ENCODE measurements around the gene THEMIS2.
A peak's percentile ranks its signal among the peaks of the same experiment; 100 is the strongest.

Gene THEMIS2

DNA sequence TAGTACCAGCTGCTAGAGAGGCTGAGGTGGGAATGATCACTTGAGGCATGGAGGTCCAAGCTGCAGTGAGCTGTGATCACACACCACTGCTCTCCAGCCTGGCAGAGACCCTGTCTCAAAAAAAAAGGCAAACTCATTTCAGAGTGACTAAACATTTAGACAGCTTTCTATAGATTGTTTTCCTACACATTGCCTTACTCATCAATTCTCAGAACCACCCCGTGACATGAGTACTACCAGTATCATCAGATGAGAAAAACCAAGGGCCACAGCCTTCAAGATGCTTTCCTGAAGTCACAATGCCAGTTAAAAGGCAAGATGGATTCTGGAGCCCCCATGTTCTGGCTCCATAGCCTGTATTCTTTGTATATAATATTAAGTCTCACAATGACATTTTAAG is 40.1 kb downstream of the THEMIS2 start:
- Histone ChIP-seq H3K9ac (ENCODE audit: low read depth in 1 of 2, low read length in 2 of 2) (no peak overlapping the region), H3K4me3 (ENCODE audit: low read length in 2 of 2) (no peak overlapping the region), H3K9me3 (ENCODE audit: control insufficient read depth in 2 of 2, low read length in 2 of 2) (peaks cover 4 to 6% of the 10 kb centered on the region in 2 donors), H3K4me1 (ENCODE audit: control insufficient read depth in 2 of 2, insufficient read depth in 2 of 2, low read length in 2 of 2) (peaks cover 0 to 9% of the 10 kb centered on the region in 2 donors), H3K27ac (ENCODE audit: low read depth in 2 of 2, low read length in 2 of 2) (no peak overlapping the region), H3K27me3 (ENCODE audit: control insufficient read depth in 2 of 2, insufficient read depth in 2 of 2, low read length in 2 of 2) (no peaks in the 10 kb centered on the region), H3K36me3 (ENCODE audit: control insufficient read depth in 2 of 2, insufficient read depth in 2 of 2, low read length in 2 of 2) (peaks cover 8 to 14% of the 10 kb centered on the region in 2 donors)

DNA sequence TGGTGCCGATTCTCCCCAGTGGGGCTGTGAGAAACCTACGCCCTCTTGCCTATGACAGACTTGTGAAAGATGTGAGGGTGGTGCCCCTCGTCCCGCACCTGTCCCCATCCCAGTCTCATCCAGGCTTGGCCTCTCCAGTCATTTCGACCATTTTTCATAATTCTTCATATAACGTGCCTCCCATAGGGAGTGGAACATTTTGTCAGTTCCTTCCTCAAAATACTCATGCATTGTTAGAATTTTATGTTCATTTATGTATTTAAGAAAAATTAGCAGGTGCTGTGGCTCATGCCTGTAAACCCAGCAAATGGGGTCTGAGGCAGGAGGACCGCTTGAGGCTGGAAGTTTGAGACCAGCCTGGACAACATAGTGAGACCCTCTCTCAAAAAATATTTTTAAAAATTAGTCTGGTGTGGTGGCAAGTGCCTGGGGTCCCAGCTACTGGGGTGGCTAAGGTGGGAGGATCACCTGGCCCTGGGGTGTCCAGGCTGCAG is 42.8 kb downstream of the THEMIS2 start:
- Histone ChIP-seq H3K9ac (ENCODE audit: low read depth in 1 of 2, low read length in 2 of 2) (peak overlapping the region in 1 of 2 donors; percentile 29), H3K4me1 (ENCODE audit: control insufficient read depth in 2 of 2, insufficient read depth in 2 of 2, low read length in 2 of 2) (peaks cover 0 to 9% of the 10 kb centered on the region in 2 donors)

DNA sequence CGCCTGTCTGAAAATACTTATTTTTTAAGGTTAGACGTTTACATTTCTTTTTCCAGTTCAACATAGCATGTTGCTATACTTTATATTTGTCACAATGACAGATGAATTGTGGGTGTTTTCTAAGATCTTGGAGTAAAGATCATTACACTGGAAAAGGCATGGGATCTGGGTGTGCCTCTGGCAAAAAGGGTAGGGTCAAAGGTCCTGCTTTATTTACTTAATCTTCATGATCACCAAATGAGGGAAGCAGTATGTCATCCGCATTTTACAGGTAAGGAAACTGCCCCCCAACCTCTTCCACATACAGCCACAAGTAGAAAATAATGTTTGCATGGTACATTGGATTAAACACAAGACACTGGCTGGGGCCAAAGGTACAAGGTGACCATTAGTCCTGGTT is 49.9 kb downstream of the THEMIS2 start:
- H3K27ac ChIP-seq (ENCODE audit: low read depth in 2 of 2, low read length in 2 of 2): peak overlapping the region; percentile 44 to 68
- H3K9me3 ChIP-seq (ENCODE audit: control insufficient read depth in 2 of 2, low read length in 2 of 2): no peaks in the 10 kb centered on the region
- H3K36me3 ChIP-seq (ENCODE audit: control insufficient read depth in 2 of 2, insufficient read depth in 2 of 2, low read length in 2 of 2): no peaks in the 10 kb centered on the region
- H3K4me1 ChIP-seq (ENCODE audit: control insufficient read depth in 2 of 2, insufficient read depth in 2 of 2, low read length in 2 of 2): peaks cover 6 to 12% of the 10 kb centered on the region in 2 donors
- no peak overlapping the region for H3K4me3 ChIP-seq (ENCODE audit: low read length in 2 of 2)
- H3K9ac ChIP-seq (ENCODE audit: low read depth in 1 of 2, low read length in 2 of 2): no peak overlapping the region
- H3K27me3 ChIP-seq (ENCODE audit: control insufficient read depth in 2 of 2, insufficient read depth in 2 of 2, low read length in 2 of 2): no peaks in the 10 kb centered on the region

More for the DNA sequence above, 42.8 kb downstream of the THEMIS2 start:
- H3K4me3 ChIP-seq (ENCODE audit: low read length in 2 of 2): peak overlapping the region; percentile 60 to 89
- peaks cover 4 to 6% of the 10 kb centered on the region in 2 donors for H3K9me3 ChIP-seq (ENCODE audit: control insufficient read depth in 2 of 2, low read length in 2 of 2)
- peaks cover 0 to 5% of the 10 kb centered on the region in 2 donors for H3K36me3 ChIP-seq (ENCODE audit: control insufficient read depth in 2 of 2, insufficient read depth in 2 of 2, low read length in 2 of 2)
- peak overlapping the region; percentile 73 to 86 for H3K27ac ChIP-seq (ENCODE audit: low read depth in 2 of 2, low read length in 2 of 2)
- no peaks in the 10 kb centered on the region for H3K27me3 ChIP-seq (ENCODE audit: control insufficient read depth in 2 of 2, insufficient read depth in 2 of 2, low read length in 2 of 2)

- H3K36me3 ChIP-seq (ENCODE audit: control insufficient read depth in 2 of 2, insufficient read depth in 2 of 2, low read length in 2 of 2): no peaks in the 10 kb centered on the region
These were observed 56.0 kb downstream of the THEMIS2 start for GRCh38 chr1:27928216-27928954.

DNA sequence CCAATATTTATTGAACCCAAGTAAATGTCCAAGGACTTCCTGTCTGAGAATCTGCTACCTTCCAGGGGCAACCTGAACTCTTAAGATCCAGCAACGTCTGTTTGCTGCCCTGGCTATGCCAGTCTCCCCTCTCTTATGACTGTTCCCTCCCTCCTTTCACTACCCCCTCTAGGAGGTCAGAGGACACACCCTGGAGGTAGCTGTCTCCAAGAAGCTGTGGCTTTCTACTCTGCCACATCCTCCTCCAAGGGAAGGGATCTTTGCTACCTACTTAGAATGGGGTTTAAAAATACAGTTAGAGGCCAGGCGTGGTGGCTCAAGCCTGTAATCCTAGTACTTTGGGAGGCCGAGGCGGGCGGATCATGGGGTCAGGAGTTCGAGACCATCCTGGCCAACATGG is 58.8 kb downstream of the THEMIS2 start:
- Histone ChIP-seq H3K9ac (ENCODE audit: low read depth in 1 of 2, low read length in 2 of 2) (no peak overlapping the region), H3K4me1 (ENCODE audit: control insufficient read depth in 2 of 2, insufficient read depth in 2 of 2, low read length in 2 of 2) (peaks cover 3 to 5% of the 10 kb centered on the region in 2 donors), H3K27ac (ENCODE audit: low read depth in 2 of 2, low read length in 2 of 2) (no peak overlapping the region), H3K9me3 (ENCODE audit: control insufficient read depth in 2 of 2, low read length in 2 of 2) (no peaks in the 10 kb centered on the region), H3K36me3 (ENCODE audit: control insufficient read depth in 2 of 2, insufficient read depth in 2 of 2, low read length in 2 of 2) (no peaks in the 10 kb centered on the region), H3K27me3 (ENCODE audit: control insufficient read depth in 2 of 2, insufficient read depth in 2 of 2, low read length in 2 of 2) (peaks cover 0 to 6% of the 10 kb centered on the region in 2 donors), H3K4me3 (ENCODE audit: low read length in 2 of 2) (no peak overlapping the region)

More at GRCh38 chr1:27928216-27928954, 56.0 kb downstream of the THEMIS2 start:
- H3K4me1 ChIP-seq (ENCODE audit: control insufficient read depth in 2 of 2, insufficient read depth in 2 of 2, low read length in 2 of 2): no peaks in the 10 kb centered on the region
- no peak overlapping the region for H3K27ac ChIP-seq (ENCODE audit: low read depth in 2 of 2, low read length in 2 of 2)
- H3K9ac ChIP-seq (ENCODE audit: low read depth in 1 of 2, low read length in 2 of 2): no peak overlapping the region
- H3K9me3 ChIP-seq (ENCODE audit: control insufficient read depth in 2 of 2, low read length in 2 of 2): no peaks in the 10 kb centered on the region
- H3K4me3 ChIP-seq (ENCODE audit: low read length in 2 of 2): no peak overlapping the region
- no peaks in the 10 kb centered on the region for H3K27me3 ChIP-seq (ENCODE audit: control insufficient read depth in 2 of 2, insufficient read depth in 2 of 2, low read length in 2 of 2)

DNA sequence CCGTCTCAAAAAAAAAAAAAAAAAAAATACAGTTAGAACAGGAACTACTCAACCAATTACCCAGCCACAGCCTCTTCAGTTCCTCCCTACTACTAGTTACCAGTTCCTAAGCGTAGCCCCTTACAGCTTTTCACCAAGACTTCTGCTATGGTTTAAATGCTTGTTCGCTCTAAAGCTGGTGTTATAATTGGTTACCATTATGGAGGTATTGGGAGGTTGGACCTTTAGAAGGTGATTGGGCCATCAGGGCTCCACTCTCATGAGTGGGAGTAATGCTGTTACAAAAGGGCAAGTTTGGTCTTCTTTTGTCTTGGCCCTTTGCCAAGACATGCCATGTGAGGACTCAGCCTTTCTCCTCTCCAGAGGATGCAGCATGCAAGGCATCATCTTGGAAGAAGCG is 59.4 kb downstream of the THEMIS2 start:
- no peak overlapping the region for H3K9ac ChIP-seq (ENCODE audit: low read depth in 1 of 2, low read length in 2 of 2)

GRCh38 chr1:27934818-27935549 is 62.6 kb downstream of the THEMIS2 start, which contains the start of gene SMPDL3B:
Gene SMPDL3B, plus strand, starts transcription at chr1:27935000. Its CDS starts 184 bp downstream, at chr1:27935184.
- Histone ChIP-seq H3K27me3 (ENCODE audit: control insufficient read depth in 2 of 2, insufficient read depth in 2 of 2, low read length in 2 of 2) (peaks cover 0 to 6% of the 10 kb centered on the region in 2 donors), H3K36me3 (ENCODE audit: control insufficient read depth in 2 of 2, insufficient read depth in 2 of 2, low read length in 2 of 2) (no peaks in the 10 kb centered on the region), H3K4me1 (ENCODE audit: control insufficient read depth in 2 of 2, insufficient read depth in 2 of 2, low read length in 2 of 2) (peaks cover 8 to 9% of the 10 kb centered on the region in 2 donors), H3K4me3 (ENCODE audit: low read length in 2 of 2) (peak within 1 kb of the TSS; percentile 55 to 87), H3K27ac (ENCODE audit: low read depth in 2 of 2, low read length in 2 of 2) (peak within 1 kb of the TSS; percentile 77 to 78), H3K9ac (ENCODE audit: low read depth in 1 of 2, low read length in 2 of 2) (peak within 1 kb of the TSS; percentile 65 to 75), H3K9me3 (ENCODE audit: control insufficient read depth in 2 of 2, low read length in 2 of 2) (no peaks in the 10 kb centered on the region)

More for the DNA sequence above, 59.4 kb downstream of the THEMIS2 start:
- Histone ChIP-seq H3K9me3 (ENCODE audit: control insufficient read depth in 2 of 2, low read length in 2 of 2) (no peaks in the 10 kb centered on the region), H3K36me3 (ENCODE audit: control insufficient read depth in 2 of 2, insufficient read depth in 2 of 2, low read length in 2 of 2) (no peaks in the 10 kb centered on the region), H3K27me3 (ENCODE audit: control insufficient read depth in 2 of 2, insufficient read depth in 2 of 2, low read length in 2 of 2) (peaks cover 0 to 6% of the 10 kb centered on the region in 2 donors), H3K4me1 (ENCODE audit: control insufficient read depth in 2 of 2, insufficient read depth in 2 of 2, low read length in 2 of 2) (peaks cover 3 to 5% of the 10 kb centered on the region in 2 donors), H3K4me3 (ENCODE audit: low read length in 2 of 2) (no peak overlapping the region), H3K27ac (ENCODE audit: low read depth in 2 of 2, low read length in 2 of 2) (no peak overlapping the region)

DNA sequence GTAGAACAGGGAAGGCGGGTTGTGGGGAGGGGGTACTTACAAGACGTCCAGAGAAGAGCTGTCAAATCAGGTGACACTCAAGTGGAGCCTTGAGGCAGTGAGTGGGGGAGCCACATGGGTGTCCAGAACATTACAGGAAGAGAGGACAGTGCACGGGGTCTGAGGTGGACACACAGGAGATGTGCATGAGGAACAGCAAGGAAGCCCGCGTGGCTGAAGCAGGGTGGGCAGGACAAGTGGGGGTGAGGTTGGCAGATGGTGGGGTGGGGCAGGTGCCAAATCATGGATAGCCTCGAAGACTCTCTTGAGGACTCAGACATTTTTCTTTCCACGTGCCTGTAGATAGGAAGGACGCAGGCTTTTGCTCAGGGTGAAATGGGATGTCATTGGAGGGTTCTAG is 63.4 kb downstream of the THEMIS2 start:
- peak overlapping the region; percentile 65 to 75 for H3K9ac ChIP-seq (ENCODE audit: low read depth in 1 of 2, low read length in 2 of 2)

More for the DNA sequence above, 63.4 kb downstream of the THEMIS2 start:
- no peaks in the 10 kb centered on the region for H3K36me3 ChIP-seq (ENCODE audit: control insufficient read depth in 2 of 2, insufficient read depth in 2 of 2, low read length in 2 of 2)
- H3K4me3 ChIP-seq (ENCODE audit: low read length in 2 of 2): peak overlapping the region; percentile 55 to 87
- H3K27ac ChIP-seq (ENCODE audit: low read depth in 2 of 2, low read length in 2 of 2): peak overlapping the region in 1 of 2 donors; percentile 78
- H3K4me1 ChIP-seq (ENCODE audit: control insufficient read depth in 2 of 2, insufficient read depth in 2 of 2, low read length in 2 of 2): peaks cover 8 to 9% of the 10 kb centered on the region in 2 donors
- no peaks in the 10 kb centered on the region for H3K9me3 ChIP-seq (ENCODE audit: control insufficient read depth in 2 of 2, low read length in 2 of 2)
- H3K27me3 ChIP-seq (ENCODE audit: control insufficient read depth in 2 of 2, insufficient read depth in 2 of 2, low read length in 2 of 2): peaks cover 0 to 6% of the 10 kb centered on the region in 2 donors

Data from mucosa of rectum (tissue), 2 donors.